GM18907 (cell line): ENCODE measurements around the gene SLC25A13.
"Not testable (repeated sequence)": the region's sequence is repeated elsewhere in the genome, so short reads cannot be mapped to it uniquely, and the experiment has no call there.

Source experiments
- ATAC-seq: cut with Tn5 transposase; IDR thresholded peaks from one replicate; pipeline ENCODE4 v1.9.1; 2021; ENCODE audit warnings: mild to moderate bottlenecking, moderate library complexity; ENCODE audit not compliant: unreplicated experiment

Gene SLC25A13

GRCh38 chr7:96321658-96322372 is at the start of gene SLC25A13:
TSS of gene SLC25A13 (minus strand) at chr7:96322098. CDS start at chr7:96321956, 142 bp downstream.
- peak; percentile 82 for ATAC-seq

- not testable (repeated sequence) for ATAC-seq
Observed at GRCh38 chr7:96365916-96366315, 44.0 kb upstream of the SLC25A13 start.

GRCh38 chr7:96361116-96361857 is 39.4 kb upstream of the SLC25A13 start:
- no peak for ATAC-seq

- peak; percentile 89 for ATAC-seq
Observed at GRCh38 chr7:96359876-96360275, 38.0 kb upstream of the SLC25A13 start.

GRCh38 chr7:96358236-96358971 is 36.5 kb upstream of the SLC25A13 start:
- ATAC-seq, result not testable (repeated sequence)

GRCh38 chr7:96355990-96356506 is 34.1 kb upstream of the SLC25A13 start:
- no peak for ATAC-seq

GRCh38 chr7:96354881-96355280 is 33.0 kb upstream of the SLC25A13 start:
- ATAC-seq, result no peak

- ATAC-seq, result no peak
Observed at GRCh38 chr7:96349572-96349971, 27.7 kb upstream of the SLC25A13 start.

GRCh38 chr7:96347471-96347870 is 25.6 kb upstream of the SLC25A13 start:
- ATAC-seq, result no peak

GRCh38 chr7:96346293-96346953 is 24.5 kb upstream of the SLC25A13 start:
- no peak for ATAC-seq

- no peak for ATAC-seq
Observed at GRCh38 chr7:96344236-96344635, 22.3 kb upstream of the SLC25A13 start.

- ATAC-seq, result no peak
Observed at GRCh38 chr7:96342049-96342448, 20.2 kb upstream of the SLC25A13 start.

GRCh38 chr7:96337519-96337918 is 15.6 kb upstream of the SLC25A13 start:
- ATAC-seq, result no peak

- no peak for ATAC-seq
Observed at GRCh38 chr7:96332325-96332724, 10.4 kb upstream of the SLC25A13 start.

GRCh38 chr7:96331775-96332174 is 9.9 kb upstream of the SLC25A13 start:
- ATAC-seq, result no peak

GRCh38 chr7:96331233-96331632 is 9.3 kb upstream of the SLC25A13 start:
- ATAC-seq, result no peak

- no peak for ATAC-seq
Observed at GRCh38 chr7:96330193-96330592, 8.3 kb upstream of the SLC25A13 start.

GRCh38 chr7:96329241-96329640 is 7.3 kb upstream of the SLC25A13 start:
- no peak for ATAC-seq

GRCh38 chr7:96328016-96328415 is 6.1 kb upstream of the SLC25A13 start:
- ATAC-seq, result no peak

- no peak for ATAC-seq
Observed at GRCh38 chr7:96327429-96327828, 5.5 kb upstream of the SLC25A13 start.

- ATAC-seq, result peak; percentile 26
Observed at GRCh38 chr7:96326752-96327151, 4.9 kb upstream of the SLC25A13 start.
